Activated naive CD4-positive, alpha-beta T cell treated with anti-CD3 and anti-CD28 coated beads for 36 hours (primary cell): ENCODE results near the gene DCLRE1C. TPM values are rescaled to one million over a fixed set of nuclear protein-coding genes. Genes with fewer than 3 reads are reported as not detected.

ENCODE experiments used
- total RNA-seq, 2 experiments: library from RNA; stranded (reverse); gene quantifications; one replicate each; pipeline ENCODE4 v1.2.3, GENCODE V29; 2021

Gene DCLRE1C
- total RNA-seq, 2 experiments from 2014 or later: 9.8 to 13.9 TPM

Other genes with a start within 250 kb of the DCLRE1C start
- gene FAM107B, start 179.2 kb downstream of the DCLRE1C start, total RNA-seq: 100 to 1,000 TPM; 105 to 129 TPM
- gene CDNF, start 116.1 kb downstream of the DCLRE1C start, total RNA-seq: 1 to 10 TPM; 1.6 to 1.8 TPM
- gene HSPA14, start 115.8 kb downstream of the DCLRE1C start, total RNA-seq: 10 to 100 TPM; 28.1 to 29.9 TPM
- 10 to 100 TPM; 19.6 to 21.3 TPM for gene MSANTD7, start 115.8 kb downstream of the DCLRE1C start, total RNA-seq
- gene SUV39H2, start 75.2 kb downstream of the DCLRE1C start, total RNA-seq: 10 to 100 TPM; 35.8 to 38.2 TPM
- gene MEIG1, start 5.3 kb upstream of the DCLRE1C start, total RNA-seq: under 1 TPM; 0.81 to 0.93 TPM
- gene OLAH, start 89.8 kb upstream of the DCLRE1C start, total RNA-seq: under 1 TPM in 1 of 2 experiments, not detected in 1; 0.74 TPM
- gene ACBD7, start 134.7 kb upstream of the DCLRE1C start, total RNA-seq: under 1 TPM; 0.72 to 0.94 TPM
- 10 to 100 TPM; 15.6 to 16.3 TPM for gene RPP38, start 143.3 kb upstream of the DCLRE1C start, total RNA-seq
- 10 to 100 TPM; 20.4 to 22.3 TPM for gene NMT2, start 214.6 kb upstream of the DCLRE1C start, total RNA-seq